Fibroblast of lung (primary cell): Measurements from ENCODE around the gene CHST11. TPM values are rescaled to one million over a fixed set of nuclear protein-coding genes. Genes with fewer than 3 reads are reported as not detected.

Experiments
- DNase-seq, 2 donors: peaks; one replicate each; pipeline versions ENCODE4 v3.0.0 to v3.0.0-alpha.2; 2010; ENCODE audit warnings: low read depth in 2 of 2
- H2AFZ ChIP-seq: 2 replicates; pipeline ENCODE4 v1.5.1; 2012; ENCODE audit warnings: low read length, control low read depth, inconsistent platforms
- H3K27ac ChIP-seq: 2 replicates; pipeline ENCODE4 v1.5.1; 2011; ENCODE audit warnings: low read length, control low read depth; ENCODE audit not compliant: insufficient read depth
- H3K27me3 ChIP-seq: 2 replicates; pipeline ENCODE4 v1.5.1; 2011; ENCODE audit warnings: mild to moderate bottlenecking, low read length; ENCODE audit not compliant: control insufficient read depth, insufficient read depth
- H3K36me3 ChIP-seq: 2 replicates; pipeline ENCODE4 v1.5.1; 2011; ENCODE audit warnings: low read length; ENCODE audit not compliant: control insufficient read depth, insufficient read depth
- H3K4me1 ChIP-seq: 2 replicates; pipeline ENCODE4 v1.5.1; 2011; ENCODE audit warnings: low read length; ENCODE audit not compliant: control insufficient read depth, insufficient read depth; ENCODE audit errors: extremely low read depth
- H3K4me2 ChIP-seq: 2 replicates; pipeline ENCODE4 v1.5.1; 2011; ENCODE audit warnings: low read length, control low read depth; ENCODE audit not compliant: insufficient read depth; ENCODE audit errors: extremely low read depth
- H3K4me3 ChIP-seq, 4 experiments: fragments of 200-600 bp in 1 of 4; sonication (generic) in 1 of 4; replicated peaks in 1 of 4; 2 replicates each; pipeline ENCODE4 v1.5.1; 2011 to 2016; ENCODE audit warnings: low read length in 4 of 4, low read depth in 3 of 4, mild to moderate bottlenecking in 3 of 4, control low read depth in 2 of 4, inconsistent platforms in 1 of 4, mixed read lengths in 1 of 4; ENCODE audit not compliant: insufficient read depth in 1 of 4; ENCODE audit errors: control extremely low read depth in 1 of 4
- H3K79me2 ChIP-seq: 2 replicates; pipeline ENCODE4 v1.5.1; 2012; ENCODE audit warnings: mild to moderate bottlenecking, low read length, inconsistent platforms; ENCODE audit not compliant: control insufficient read depth, insufficient read depth
- H3K9ac ChIP-seq: 2 replicates; pipeline ENCODE4 v1.5.1; 2011; ENCODE audit warnings: mild to moderate bottlenecking, low read length, control low read depth; ENCODE audit not compliant: insufficient read depth
- H3K9me3 ChIP-seq: 2 replicates; pipeline ENCODE4 v1.5.1; 2012; ENCODE audit warnings: low read depth, low read length; ENCODE audit not compliant: control insufficient read depth, insufficient read depth
- H4K20me1 ChIP-seq: 2 replicates; pipeline ENCODE4 v1.5.1; 2011; ENCODE audit warnings: low read length; ENCODE audit not compliant: control insufficient read depth, insufficient read depth; ENCODE audit errors: extremely low read depth
- CTCF ChIP-seq, 2 donors: IDR thresholded peaks in 1 of 2; conservative IDR thresholded peaks in 1 of 2; 1 replicate in 1 of 2; 2 replicates in 1 of 2; pipeline ENCODE4 v1.5.1; 2011 to 2012; ENCODE audit warnings: low read length in 2 of 2, control low read depth in 1 of 2, inconsistent platforms in 1 of 2, low read depth in 1 of 2, mild to moderate bottlenecking in 1 of 2
- EZH2 ChIP-seq: IDR thresholded peaks from 2 replicates; pipeline ENCODE4 v1.5.1; 2012; ENCODE audit warnings: low read length, control low read depth, mild to moderate bottlenecking; ENCODE audit errors: missing control alignments
- polyA plus RNA-seq, 2 donors: library from polyadenylated mRNA; depleted of rRNA in 1 of 2; stranded (reverse) in 1 of 2; unstranded in 1 of 2; fragments of >200 nt; gene quantifications; 2 replicates each; pipeline ENCODE4 v1.2.1, GENCODE V29; 2011 to 2012; ENCODE audit warnings: missing spikeins in 1 of 2
- total RNA-seq: library from RNA; depleted of rRNA; stranded (reverse); fragments of >200 nt; gene quantifications from 2 replicates; pipeline ENCODE4 v1.2.1, GENCODE V29; 2014

The CHST11 gene
- total and polyA plus RNA-seq, 2 donors (not counting 1 experiment from before 2014, with no cell fraction given): 3.5 to 9.1 TPM

GRCh38 chr12:104650541-104650940 is 193.8 kb downstream of the CHST11 start:
- no peak overlapping the region for H2AFZ ChIP-seq
- H4K20me1 ChIP-seq: no peaks in the 10 kb centered on the region

GRCh38 chr12:104651811-104652210 is 195.1 kb downstream of the CHST11 start:
- no peaks in the 10 kb centered on the region for H3K27me3 ChIP-seq
- no peaks in the 10 kb centered on the region for H3K79me2 ChIP-seq
- no peak overlapping the region for H3K27ac ChIP-seq
- no peaks in the 10 kb centered on the region for H3K36me3 ChIP-seq
- H3K4me1 ChIP-seq: no peaks in the 10 kb centered on the region
- H2AFZ ChIP-seq: no peak overlapping the region
- no peak for DNase-seq
- no peak overlapping the region for H3K4me2 ChIP-seq
- no peak overlapping the region for H3K4me3 ChIP-seq
- H3K9ac ChIP-seq: no peak overlapping the region
- H4K20me1 ChIP-seq: no peaks in the 10 kb centered on the region
- H3K9me3 ChIP-seq: no peaks in the 10 kb centered on the region
- TF ChIP-seq CTCF (conservative IDR thresholded peaks at IDR 0.05 in 1 of 2, IDR thresholded peaks at IDR 0.05 in 1 of 2; ENCODE audit: low read depth in 1 of 2, low read length in 2 of 2): no peak
- TF ChIP-seq EZH2: no peak

More at GRCh38 chr12:104650541-104650940, 193.8 kb downstream of the CHST11 start:
- Histone ChIP-seq H3K9me3 (no peaks in the 10 kb centered on the region), H3K4me1 (no peaks in the 10 kb centered on the region), H3K4me3 (no peak overlapping the region), H3K4me2 (no peak overlapping the region), H3K27me3 (no peaks in the 10 kb centered on the region), H3K36me3 (no peaks in the 10 kb centered on the region), H3K27ac (no peak overlapping the region), H3K9ac (no peak overlapping the region), H3K79me2 (no peaks in the 10 kb centered on the region)
- TF ChIP-seq EZH2 (no peak), CTCF (conservative IDR thresholded peaks at IDR 0.05 in 1 of 2, IDR thresholded peaks at IDR 0.05 in 1 of 2; ENCODE audit: low read depth in 1 of 2, low read length in 2 of 2) (no peak)
- no peak for DNase-seq

GRCh38 chr12:104652358-104652757 is 195.6 kb downstream of the CHST11 start:
- no peaks in the 10 kb centered on the region for H3K27me3 ChIP-seq
- TF ChIP-seq EZH2 (no peak), CTCF (conservative IDR thresholded peaks at IDR 0.05 in 1 of 2, IDR thresholded peaks at IDR 0.05 in 1 of 2; ENCODE audit: low read depth in 1 of 2, low read length in 2 of 2) (no peak)
- no peaks in the 10 kb centered on the region for H3K36me3 ChIP-seq
- no peak overlapping the region for H3K4me3 ChIP-seq
- no peak for DNase-seq
- no peaks in the 10 kb centered on the region for H3K4me1 ChIP-seq
- H3K4me2 ChIP-seq: no peak overlapping the region
- no peaks in the 10 kb centered on the region for H4K20me1 ChIP-seq
- no peak overlapping the region for H3K9ac ChIP-seq
- no peaks in the 10 kb centered on the region for H3K79me2 ChIP-seq
- H3K9me3 ChIP-seq: no peaks in the 10 kb centered on the region
- no peak overlapping the region for H3K27ac ChIP-seq
- no peak overlapping the region for H2AFZ ChIP-seq
